HG03139 (cell line): ENCODE measurements around the gene ZDHHC8.

Experiments
- ATAC-seq: cut with Tn5 transposase; IDR thresholded peaks from one replicate; pipeline ENCODE4 v1.9.1; 2021; ENCODE audit not compliant: unreplicated experiment

The ZDHHC8 gene

GRCh38 chr22:20142711-20143621 is 11.4 kb downstream of the ZDHHC8 start:
- ATAC-seq, result no peak

- ATAC-seq, result no peak
These were observed 12.5 kb downstream of the ZDHHC8 start for GRCh38 chr22:20143883-20144665.

- no peak for ATAC-seq
These were observed 13.7 kb downstream of the ZDHHC8 start for GRCh38 chr22:20145206-20145831.

GRCh38 chr22:20145832-20146223 is 14.2 kb downstream of the ZDHHC8 start:
- ATAC-seq, result no peak

DNA sequence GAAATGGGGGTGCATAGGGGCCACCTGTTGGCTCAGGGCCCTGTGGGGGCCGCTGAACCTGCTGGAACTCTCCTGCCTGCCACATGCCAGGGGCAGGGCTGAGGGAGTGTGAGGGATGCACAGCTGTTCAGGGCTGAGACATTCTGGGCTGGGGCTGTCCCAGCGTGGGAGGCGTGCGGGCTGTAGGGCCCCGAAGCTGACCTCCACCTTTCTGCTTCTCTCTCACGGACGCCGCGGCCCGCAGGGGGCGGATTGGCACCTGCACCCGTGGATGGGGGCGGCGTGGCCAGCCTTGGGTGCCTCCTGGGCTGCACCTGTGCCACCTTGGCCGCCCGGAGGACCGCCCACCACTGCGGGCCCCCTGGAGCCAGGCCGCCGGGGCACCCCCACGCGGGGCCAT is 15.2 kb downstream of the ZDHHC8 start:
- ATAC-seq, result no peak

DNA sequence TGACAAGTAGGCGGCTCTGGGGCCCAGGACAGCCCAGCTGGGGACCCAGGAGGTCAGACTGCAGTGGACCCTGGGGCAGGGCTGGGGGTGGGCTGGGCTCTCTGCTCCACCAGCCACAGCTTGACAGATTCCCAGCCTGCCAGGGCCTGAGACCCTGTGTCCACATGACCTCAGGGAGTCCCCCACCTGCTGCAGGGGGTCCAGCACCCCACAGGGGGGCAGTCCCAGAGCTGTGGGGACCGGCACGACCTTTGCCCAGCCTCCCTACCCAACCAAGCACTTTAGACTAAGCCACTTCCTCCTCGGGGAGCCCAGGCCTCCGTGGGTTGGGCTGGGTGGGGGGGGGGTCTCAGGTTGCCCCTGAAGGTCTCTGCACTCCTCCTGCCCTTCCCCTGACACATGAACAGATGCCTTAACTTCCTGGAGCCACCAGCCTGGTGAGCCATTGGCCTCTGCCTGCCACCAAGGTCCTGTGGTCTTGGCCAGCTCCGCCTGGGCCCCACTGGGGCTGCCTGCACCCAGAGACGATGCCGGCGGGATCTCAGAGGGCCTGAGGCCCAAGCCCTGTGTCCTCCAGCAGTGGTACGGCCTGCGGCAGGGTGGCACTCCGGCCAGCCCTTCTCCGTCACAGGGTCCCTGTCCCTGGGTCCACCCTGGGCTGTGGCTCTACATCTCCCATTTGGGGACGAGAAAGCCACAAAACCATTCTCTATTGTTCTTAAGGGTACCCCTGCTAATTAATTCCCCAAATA is 15.8 kb downstream of the ZDHHC8 start:
- no peak for ATAC-seq

GRCh38 chr22:20148414-20148813 is 16.8 kb downstream of the ZDHHC8 start:
- ATAC-seq, result no peak

DNA sequence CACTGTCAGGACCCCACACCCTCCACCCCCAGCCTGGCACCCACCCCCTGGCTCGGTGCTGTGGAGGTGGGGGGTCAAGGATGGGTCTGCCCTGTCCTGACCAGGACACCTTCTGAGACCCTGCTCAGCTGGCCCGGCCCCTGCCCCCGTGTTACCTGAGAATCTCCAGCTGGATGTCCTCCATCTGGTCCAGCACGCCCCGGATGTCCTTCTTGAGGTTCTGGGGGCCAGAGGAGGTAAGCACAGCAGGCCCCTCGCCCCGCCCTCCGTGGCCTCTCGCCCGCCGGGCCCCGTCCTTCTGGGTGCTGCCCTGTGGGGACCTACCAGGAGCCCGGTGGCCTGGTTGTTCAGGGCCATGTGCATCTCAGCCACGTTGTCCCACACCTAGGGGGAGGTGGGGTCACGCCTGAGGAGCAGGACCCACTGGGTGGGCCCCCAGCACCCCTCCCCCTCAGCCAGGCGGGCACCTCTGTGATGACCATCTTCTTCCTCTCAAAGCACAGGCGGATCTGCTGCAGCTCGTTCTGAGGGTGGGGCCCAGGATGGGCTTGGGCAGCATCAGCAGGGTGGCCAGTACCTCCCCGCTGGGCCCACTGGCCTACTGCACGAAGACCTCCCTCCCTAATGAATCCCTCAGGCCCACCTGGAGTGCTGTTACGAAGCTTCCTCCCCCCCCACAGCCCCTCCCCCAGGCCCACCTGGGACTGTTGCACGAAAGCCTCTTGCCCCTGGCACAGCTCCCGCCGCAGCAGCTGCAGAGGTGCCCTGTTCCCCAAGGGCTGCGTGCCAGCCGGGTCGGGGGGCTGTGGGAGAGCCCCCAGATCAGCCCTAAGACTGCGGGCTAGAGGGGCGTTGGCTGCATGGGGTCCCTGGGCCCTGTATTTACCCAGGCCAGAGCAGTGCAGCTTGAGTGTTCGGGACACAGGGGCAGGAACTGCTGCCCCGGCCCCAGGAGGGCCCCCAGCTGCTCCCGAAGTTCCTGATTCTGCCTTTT is 17.9 kb downstream of the ZDHHC8 start:
- no peak for ATAC-seq

DNA sequence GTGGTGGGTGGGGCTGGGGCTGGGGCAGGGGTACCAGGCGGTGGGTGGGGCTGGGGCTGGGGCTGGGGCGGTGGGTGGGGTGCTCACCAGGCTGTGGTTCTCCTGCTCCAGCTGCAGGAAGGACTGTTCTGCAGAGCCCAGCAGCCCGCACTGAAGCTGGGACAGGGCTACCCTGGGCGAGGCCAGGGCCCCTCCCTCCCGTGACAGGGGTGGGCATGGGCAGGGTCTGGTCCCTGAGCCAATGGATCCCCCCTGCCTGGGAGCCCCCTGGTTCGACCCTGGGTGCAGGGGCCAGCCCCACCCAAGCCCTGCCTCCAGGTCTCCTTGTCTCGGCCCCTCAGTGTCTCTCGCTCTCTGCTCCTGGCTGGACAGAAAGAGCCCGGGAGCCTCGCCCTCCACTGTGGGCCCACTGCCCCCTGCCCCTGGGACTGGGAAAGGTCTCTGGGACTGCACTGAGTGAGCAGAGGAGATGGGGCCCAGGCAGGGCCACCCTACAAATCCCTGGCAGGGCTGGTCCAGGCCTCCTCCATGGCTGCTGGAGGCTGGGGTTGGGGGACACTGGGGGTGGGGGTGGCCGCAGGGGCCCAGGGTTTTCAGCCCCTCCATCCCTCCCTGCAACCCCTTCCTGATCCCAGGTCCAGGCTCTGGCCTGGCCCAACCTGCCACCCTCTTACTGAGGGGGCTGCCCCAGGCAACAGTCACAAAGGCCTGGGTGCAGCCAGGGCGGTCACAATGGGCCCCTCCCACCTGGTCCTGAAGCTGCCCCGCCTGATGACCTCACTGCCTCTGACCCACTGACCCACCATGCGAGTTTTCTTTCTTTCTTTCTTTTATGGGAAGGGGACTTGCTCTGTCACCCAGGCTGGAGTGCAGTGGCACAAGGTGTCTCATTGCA is 19.0 kb downstream of the ZDHHC8 start, which contains the start of gene CCDC188:
TSS of gene CCDC188 (minus strand) at position 675 of the 895 bp plus-strand sequence. CDS start at position 606, 69 bp downstream.
- ATAC-seq, result no peak

DNA sequence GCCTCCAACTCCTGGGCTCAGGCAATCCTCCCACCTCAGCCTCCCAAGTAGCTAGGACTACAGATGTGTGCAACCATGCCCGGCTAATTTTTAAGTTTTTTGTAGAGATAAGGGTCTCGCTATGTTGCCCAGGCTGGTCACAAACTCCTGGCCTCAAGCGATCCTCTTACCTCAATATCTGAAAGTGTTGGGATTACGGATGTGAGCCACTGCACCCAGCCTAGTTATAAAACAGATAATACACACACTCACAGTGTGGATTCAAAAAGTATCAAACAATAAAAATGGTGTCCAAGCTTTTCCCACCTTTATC is 19.6 kb downstream of the ZDHHC8 start:
- ATAC-seq, result no peak

GRCh38 chr22:20152464-20152890 is 20.9 kb downstream of the ZDHHC8 start:
- no peak for ATAC-seq

DNA sequence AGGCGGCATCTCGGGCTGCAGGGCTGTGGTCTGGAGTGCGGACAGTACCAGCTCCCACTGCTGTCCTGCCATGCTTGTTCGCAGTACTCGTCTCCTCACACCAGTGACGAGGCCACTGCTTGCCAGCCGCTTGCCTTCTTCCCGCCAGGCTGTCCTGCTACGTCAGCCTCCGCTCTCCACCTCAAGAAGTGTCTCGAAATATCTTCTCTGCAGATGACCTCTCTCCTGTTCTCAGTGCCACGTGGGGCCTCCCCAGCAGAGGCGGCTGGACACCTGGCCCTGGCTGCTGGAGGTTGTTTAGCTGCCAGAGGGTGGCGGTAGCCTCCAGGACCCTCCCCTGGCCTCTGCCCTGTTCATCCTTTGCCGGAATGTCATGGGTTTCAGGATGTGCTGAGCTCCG is 22.3 kb downstream of the ZDHHC8 start:
- no peak for ATAC-seq

- no peak for ATAC-seq
These were observed 23.1 kb downstream of the ZDHHC8 start for GRCh38 chr22:20154602-20155187.

GRCh38 chr22:20155330-20156041 is 23.9 kb downstream of the ZDHHC8 start:
- no peak for ATAC-seq

DNA sequence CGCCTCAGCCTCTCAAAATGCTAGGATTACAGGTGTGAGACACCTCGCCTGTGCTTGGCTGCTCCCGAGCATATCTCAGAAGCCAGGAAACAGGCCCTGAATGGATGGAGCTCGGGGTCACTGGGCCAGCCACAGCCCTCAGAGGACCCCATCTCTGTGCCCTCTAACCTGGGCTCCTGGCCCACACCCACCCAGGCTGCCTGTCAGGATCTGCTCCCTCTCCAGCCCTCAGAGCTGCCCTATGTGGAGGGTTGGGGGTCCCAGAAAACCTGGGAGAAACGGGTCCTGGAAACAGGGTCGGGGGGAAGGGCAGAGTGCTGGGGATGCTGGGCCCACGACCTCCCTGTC is 24.4 kb downstream of the ZDHHC8 start:
- ATAC-seq, result no peak

DNA sequence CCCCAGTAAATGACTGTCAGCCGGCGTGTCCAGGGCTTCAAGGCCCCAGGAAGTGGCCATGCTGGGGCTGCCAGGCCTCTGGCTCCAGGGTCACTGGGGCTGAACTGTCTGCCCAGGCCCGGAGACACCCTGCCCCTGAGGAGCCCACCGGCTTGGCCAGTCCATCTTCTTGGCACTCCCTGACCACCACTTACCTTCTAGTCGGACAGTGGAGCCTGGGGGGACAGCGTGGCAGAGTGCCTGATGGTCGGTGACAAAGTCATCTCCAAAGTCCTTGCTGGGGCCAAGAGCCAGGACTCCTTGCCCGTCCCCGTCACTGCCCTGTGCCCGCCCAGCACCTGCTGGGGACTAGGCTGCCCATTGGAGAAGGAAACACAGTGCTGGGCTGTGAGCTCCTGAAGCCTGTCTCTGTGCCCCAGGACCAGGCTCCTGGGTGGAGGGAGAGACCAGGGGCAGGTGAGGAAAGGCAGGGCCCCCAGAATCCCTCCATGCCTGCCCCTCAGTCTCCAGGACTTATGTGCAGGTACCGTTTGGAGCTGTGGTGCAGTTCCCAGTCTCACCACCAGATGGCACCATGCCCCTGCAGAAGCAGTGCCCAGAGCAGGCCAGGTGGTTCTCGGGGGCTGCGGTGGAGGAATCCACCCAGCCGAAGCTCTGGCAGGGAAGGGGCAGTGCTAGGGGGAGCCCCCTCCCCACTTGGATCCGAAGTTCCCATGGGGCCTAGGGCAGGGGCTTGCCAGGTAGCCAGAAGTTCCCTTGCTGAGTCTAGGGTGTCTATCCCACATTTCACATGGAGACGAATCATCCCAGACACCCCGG is 25.2 kb downstream of the ZDHHC8 start:
- ATAC-seq, result no peak
